GM12865 (cell line): Measurements from ENCODE around the gene ATP5F1C.

ENCODE experiments used
- DNase-seq: peaks from one replicate; pipeline ENCODE4 v3.0.0; 2010; ENCODE audit warnings: low read depth
- H3K4me3 ChIP-seq: 2 replicates; pipeline ENCODE4 v1.5.1; 2011; ENCODE audit warnings: mild to moderate bottlenecking, low read depth, low read length, control low read depth
- CTCF ChIP-seq: IDR thresholded peaks from 2 replicates; pipeline ENCODE4 v1.5.1; 2011; ENCODE audit warnings: low read length, control low read depth, low read depth, inconsistent platforms; ENCODE audit not compliant: insufficient read depth; ENCODE audit errors: missing control alignments

ATP5F1C gene

GRCh38 chr10:7856678-7857077 lies 68.7 kb downstream of the ATP5F1C start:
- H3K4me3 ChIP-seq: no peak overlapping the region
- TF ChIP-seq CTCF: no peak
- no peak for DNase-seq

- no peak for TF ChIP-seq CTCF
Measured at GRCh38 chr10:7857262-7857661, 69.3 kb downstream of the ATP5F1C start.

More at GRCh38 chr10:7857262-7857661, 69.3 kb downstream of the ATP5F1C start:
- no peak for DNase-seq
- no peak overlapping the region for H3K4me3 ChIP-seq
